A549 (cell line): Measurements from ENCODE around the gene LEO1. TPM values are rescaled to one million over a fixed set of nuclear protein-coding genes. Genes with fewer than 3 reads are reported as not detected.

Experiments used
- ATAC-seq, 2 experiments: fragments of 200-7000 bp in 1 of 2; fragments of >200 bp in 1 of 2; cut with Nextera tagmentation in 1 of 2; cut with Tn5 transposase in 1 of 2; 3 replicates each; pipeline versions ENCODE4 v1.8.0 to v1.9.1; 2018 to 2020; ENCODE audit warnings: mild to moderate bottlenecking in 1 of 2, moderate library complexity in 1 of 2
- CTCF ChIA-PET: fragments of 300-600 bp; sonication (Branson Sonifier 250); formaldehyde crosslinking; extraction: SDS; loops from one replicate; lab custom pipeline; 2021; ENCODE audit warnings: antibody characterized with exemption, inconsistent platforms; lab: Yijun Ruan, JAX
- POLR2A ChIA-PET: fragments of 350-600 bp; formaldehyde crosslinking; extraction: SDS; loops from one replicate; lab custom pipeline; 2021; ENCODE audit warnings: antibody characterized with exemption, inconsistent platforms; lab: Yijun Ruan, JAX
- DNase-seq, 2 experiments: peaks; one replicate each; pipeline versions ENCODE4 v3.0.0 to v3.0.0-alpha.2; 2011 to 2016; ENCODE audit warnings: low read depth in 1 of 2, low spot score in 1 of 2
- FAIRE-seq: peaks from 2 replicates; lab custom pipeline; 2011; peaks lifted over from hg19 to GRCh38; lab: Jason Lieb, UNC
- H3K27ac ChIP-seq, 2 experiments: fragments of >200 bp; sonication (Bioruptor Twin); formaldehyde crosslinking; 3 replicates each; pipeline ENCODE4 v1.5.1; 2016 to 2017
- H3K4me1 ChIP-seq: fragments of >200 bp; sonication (Bioruptor Twin); formaldehyde crosslinking; 3 replicates; pipeline ENCODE4 v1.6.1; 2016
- H3K4me2 ChIP-seq: fragments of >200 bp; sonication (Bioruptor Twin); formaldehyde crosslinking; 3 replicates; pipeline ENCODE4 v1.6.1; 2016
- H3K4me3 ChIP-seq: fragments of >200 bp; sonication (Bioruptor Twin); formaldehyde crosslinking; 3 replicates; pipeline ENCODE4 v1.5.1; 2016
- H3K9me3 ChIP-seq: fragments of >200 bp; sonication (Bioruptor Twin); formaldehyde crosslinking; 3 replicates; pipeline ENCODE4 v1.6.1; 2016
- BHLHE40 ChIP-seq: IDR thresholded peaks from 2 replicates; pipeline ENCODE4 v1.6.1; 2012; ENCODE audit warnings: low read depth, low read length, inconsistent platforms
- CEBPB ChIP-seq, 2 experiments: fragments of >200 bp in 1 of 2; sonication (Bioruptor Twin) in 1 of 2; formaldehyde crosslinking in 1 of 2; IDR thresholded peaks; 2 replicates each; pipeline ENCODE4 v1.6.1; 2012 to 2016
- CTCF ChIP-seq: fragments of >200 bp; sonication (Bioruptor Twin); formaldehyde crosslinking; IDR thresholded peaks from 3 replicates; pipeline ENCODE4 v1.5.1; 2016
- ELK1 ChIP-seq: fragments of 150-350 bp; IDR thresholded peaks from 2 replicates; pipeline ENCODE4 v1.6.1; 2014; ENCODE audit warnings: low read depth, mild to moderate bottlenecking, low read length
- FOSL2 ChIP-seq, 2 experiments: fragments of 450-650 bp in 1 of 2; fragments of >200 bp in 1 of 2; sonication (Bioruptor Twin) in 1 of 2; formaldehyde crosslinking; IDR thresholded peaks; 2 replicates each; pipeline versions ENCODE4 v1.5.0 to v1.6.1; 2016 to 2020; ENCODE audit warnings: mild to moderate bottlenecking in 1 of 2, moderate library complexity in 1 of 2
- JUNB ChIP-seq: fragments of >200 bp; sonication (Bioruptor Twin); formaldehyde crosslinking; IDR thresholded peaks from 2 replicates; pipeline ENCODE4 v1.6.1; 2016
- KDM5A ChIP-seq: fragments of 200-600 bp; sonication (generic); IDR thresholded peaks from 2 replicates; pipeline ENCODE4 v1.6.1; 2016; ENCODE audit warnings: antibody characterized with exemption, mild to moderate bottlenecking
- NFE2L2 ChIP-seq: fragments of 150-350 bp; conservative IDR thresholded peaks from 2 replicates; pipeline ENCODE4 v1.6.1; 2014; ENCODE audit warnings: low read length
- NPAS2 ChIP-seq: fragments of 250-450 bp; sonication (Bioruptor Pico); IDR thresholded peaks from 2 replicates; pipeline ENCODE4 v1.8.0; 2022; ENCODE audit warnings: mild to moderate bottlenecking, moderate library complexity, borderline replicate concordance
- NR3C1 ChIP-seq: fragments of >200 bp; sonication (Bioruptor Twin); formaldehyde crosslinking; IDR thresholded peaks from 3 replicates; pipeline ENCODE4 v1.6.1; 2017
- PHF8 ChIP-seq: fragments of 200-600 bp; sonication (generic); IDR thresholded peaks from 2 replicates; pipeline ENCODE4 v1.6.1; 2016; ENCODE audit warnings: low read depth, mild to moderate bottlenecking, antibody characterized with exemption, moderate library complexity, borderline replicate concordance
- RCOR1 ChIP-seq: fragments of 150-350 bp; IDR thresholded peaks from 2 replicates; pipeline ENCODE4 v1.6.1; 2014; ENCODE audit warnings: antibody characterized with exemption, low read length, low read depth
- REST ChIP-seq: fragments of 200-600 bp; sonication (generic); IDR thresholded peaks from 2 replicates; pipeline ENCODE4 v1.6.1; 2016; ENCODE audit warnings: antibody characterized with exemption, mild to moderate bottlenecking, moderate library complexity
- ZFP36 ChIP-seq: fragments of 450-650 bp; IDR thresholded peaks from 2 replicates; pipeline ENCODE4 v1.6.1; 2014; ENCODE audit warnings: borderline replicate concordance; ENCODE audit not compliant: partially characterized antibody
- WGBS: methylation state at CpG from one replicate; pipeline ENCODE4 v1.1.6; 2017; ENCODE audit errors: missing lambda C conversion rate; 5-methylcytosine and 5-hydroxymethylcytosine counted together
- polyA plus RNA-seq, 4 experiments: library from polyadenylated mRNA; depleted of rRNA in 3 of 4; stranded (reverse); fragments of >200 nt; fragmentation: RNase III in 1 of 4; extraction: RNeasy Plus Mini Kit Qiagen cat#74134 plus additional on column Dnase treatment in 1 of 4; gene quantifications; 2 replicates in 3 of 4; 3 replicates in 1 of 4; pipeline ENCODE4 v1.2.3, GENCODE V29; 2011 to 2017

The LEO1 gene
- polyA plus RNA-seq, 2 of the 4 experiments (the other 2 are of a cell fraction): 22.3 to 60.3 TPM

GRCh38 chr15:52016316-52016715, 44.7 kb upstream of the LEO1 start (continued):
- no peak for TF ChIP-seq PHF8
- no peak for TF ChIP-seq RCOR1
- TF ChIP-seq NFE2L2: no peak
- TF ChIP-seq NR3C1: no peak
- no peak for TF ChIP-seq BHLHE40
- no peak for TF ChIP-seq KDM5A
- TF ChIP-seq ZFP36: no peak

- Histone ChIP-seq H3K4me3 (no peak overlapping the region), H3K4me2 (no peak overlapping the region), H3K9me3 (no peaks in the 10 kb centered on the region), H3K4me1 (peaks cover 40% of the 10 kb centered on the region)
- POLR2A ChIA-PET: no interaction called here
- FAIRE-seq (no peak), DNase-seq (no peak)
- WGBS: 86% methylated on average over 1 of the region's 1 CpG
- TF ChIP-seq CTCF (no peak), REST (no peak)
- TF ChIP-seq, all 56 proteins: peak for 0
- H3K27ac ChIP-seq: no peak overlapping the region; a peak in 1 of 6 replicates
- no peak for ATAC-seq
- CTCF ChIA-PET: no interaction called here
Observed at GRCh38 chr15:52014616-52015015, 43.0 kb upstream of the LEO1 start.

GRCh38 chr15:52013151-52013791, 41.7 kb upstream of the LEO1 start:
- CTCF ChIA-PET: no interaction called here
- peak; percentile 43 to 57; a peak in 3 of 6 replicates for ATAC-seq
- no peak for FAIRE-seq
- WGBS: 91% methylated on average over 3 of the region's 3 CpGs
- Histone ChIP-seq H3K27ac (peak overlapping the region; percentile 15 to 58; a peak in 4 of 6 replicates), H3K9me3 (no peaks in the 10 kb centered on the region), H3K4me1 (peaks cover 45% of the 10 kb centered on the region), H3K4me2 (peak overlapping the region; percentile 1; the same call in 1 of the 3 replicates), H3K4me3 (no peak overlapping the region)
- POLR2A ChIA-PET: no interaction called here
- TF ChIP-seq NPAS2 (CRISPR knock-in tag): no peak
- peak; percentile 50; the same call in 1 of the 2 replicates for TF ChIP-seq JUNB
- peak; percentile 72 to 83; a peak in 3 of 4 replicates for TF ChIP-seq CEBPB (IDR thresholded peaks at IDR 0.05)
- TF ChIP-seq FOSL2 (IDR thresholded peaks at IDR 0.05): no peak
- peak; percentile 50 for TF ChIP-seq FOSL2 (CRISPR knock-in tag; IDR thresholded peaks at IDR 0.05)
- TF ChIP-seq ELK1: no peak
- peak in 1 of 2 experiments; percentile 36 for DNase-seq
